Measurements from ENCODE around the gene PATL1. TPM values are rescaled to one million over a fixed set of nuclear protein-coding genes. Genes with fewer than 3 reads are reported as not detected.

The PATL1 gene
- total RNA-seq, 4 donors from 2014 or later: 19.0 to 25.6 (median 22.9) TPM

- peaks cover 0 to 33% (median 7%) of the 10 kb centered on the region in 4 donors for H3K4me1 ChIP-seq
- H3K36me3 ChIP-seq: no peaks in the 10 kb centered on the region
- H3K9me3 ChIP-seq: no peaks in the 10 kb centered on the region
- H3K4me3 ChIP-seq: peak overlapping the region; percentile 29 to 85 (median 66)
- TF ChIP-seq CTCF (IDR thresholded peaks at IDR 0.05) (no peak), POLR2A (IDR thresholded peaks at IDR 0.05) (no peak)
- peak overlapping the region; percentile 79 to 97 (median 86) for H3K27ac ChIP-seq
- peak in 1 of 3 donors; percentile 94 for DNase-seq
- H3K27me3 ChIP-seq: no peaks in the 10 kb centered on the region
These were observed 52.3 kb downstream of the PATL1 start for GRCh38 chr11:59616396-59616982.

- Histone ChIP-seq H3K27me3 (no peaks in the 10 kb centered on the region), H3K27ac (peak within 1 kb of the TSS; percentile 94 to 97 (median 95)), H3K9me3 (no peaks in the 10 kb centered on the region), H3K36me3 (no peaks in the 10 kb centered on the region), H3K4me1 (peaks cover 0 to 39% (median 7%) of the 10 kb centered on the region in 4 donors), H3K4me3 (peak within 1 kb of the TSS; percentile 57 to 85 (median 76))
- TF ChIP-seq POLR2A (IDR thresholded peaks at IDR 0.05) (peak; percentile 85 to 88), CTCF (IDR thresholded peaks at IDR 0.05) (peak in 2 of 6 experiments; percentile 1 to 45)
- DNase-seq: peak; percentile 97 to 100 (median 99)
These were observed 53.0 kb downstream of the PATL1 start, which contains the start of gene OSBP for GRCh38 chr11:59615637-59616395. Gene OSBP, minus strand, starts transcription at chr11:59615774. Its CDS starts 110 bp downstream, at chr11:59615664.

- H3K36me3 ChIP-seq: peaks cover 0 to 4% (median 0%) of the 10 kb centered on the region in 3 donors
- TF ChIP-seq POLR2A (IDR thresholded peaks at IDR 0.05) (no peak), CTCF (IDR thresholded peaks at IDR 0.05) (peak in 2 of 6 experiments; percentile 49 to 52)
- H3K27ac ChIP-seq: peak overlapping the region; percentile 94 to 97 (median 95)
- no peaks in the 10 kb centered on the region for H3K9me3 ChIP-seq
- H3K27me3 ChIP-seq: no peaks in the 10 kb centered on the region
- H3K4me1 ChIP-seq: peaks cover 0 to 44% (median 7%) of the 10 kb centered on the region in 4 donors
- peak; percentile 76 to 85 (median 77) for DNase-seq
- peak overlapping the region; percentile 57 to 85 (median 76) for H3K4me3 ChIP-seq
These were observed 53.7 kb downstream of the PATL1 start for GRCh38 chr11:59615120-59615636.

GRCh38 chr11:59614277-59615119, 54.3 kb downstream of the PATL1 start:
- TF ChIP-seq POLR2A (IDR thresholded peaks at IDR 0.05) (no peak), CTCF (IDR thresholded peaks at IDR 0.05) (no peak)
- peaks cover 0 to 44% (median 7%) of the 10 kb centered on the region in 4 donors for H3K4me1 ChIP-seq
- no peaks in the 10 kb centered on the region for H3K9me3 ChIP-seq
- H3K4me3 ChIP-seq: peak overlapping the region; percentile 57 to 85 (median 76)
- H3K27me3 ChIP-seq: no peaks in the 10 kb centered on the region
- DNase-seq: no peak
- peak overlapping the region; percentile 94 to 97 (median 95) for H3K27ac ChIP-seq
- peaks cover 0 to 11% (median 0%) of the 10 kb centered on the region in 3 donors for H3K36me3 ChIP-seq
